Measurements from ENCODE around the gene CLEC1B.
"Not testable (repeated sequence)": the region's sequence is repeated elsewhere in the genome, so short reads cannot be mapped to it uniquely, and the experiment has no call there.

DNA sequence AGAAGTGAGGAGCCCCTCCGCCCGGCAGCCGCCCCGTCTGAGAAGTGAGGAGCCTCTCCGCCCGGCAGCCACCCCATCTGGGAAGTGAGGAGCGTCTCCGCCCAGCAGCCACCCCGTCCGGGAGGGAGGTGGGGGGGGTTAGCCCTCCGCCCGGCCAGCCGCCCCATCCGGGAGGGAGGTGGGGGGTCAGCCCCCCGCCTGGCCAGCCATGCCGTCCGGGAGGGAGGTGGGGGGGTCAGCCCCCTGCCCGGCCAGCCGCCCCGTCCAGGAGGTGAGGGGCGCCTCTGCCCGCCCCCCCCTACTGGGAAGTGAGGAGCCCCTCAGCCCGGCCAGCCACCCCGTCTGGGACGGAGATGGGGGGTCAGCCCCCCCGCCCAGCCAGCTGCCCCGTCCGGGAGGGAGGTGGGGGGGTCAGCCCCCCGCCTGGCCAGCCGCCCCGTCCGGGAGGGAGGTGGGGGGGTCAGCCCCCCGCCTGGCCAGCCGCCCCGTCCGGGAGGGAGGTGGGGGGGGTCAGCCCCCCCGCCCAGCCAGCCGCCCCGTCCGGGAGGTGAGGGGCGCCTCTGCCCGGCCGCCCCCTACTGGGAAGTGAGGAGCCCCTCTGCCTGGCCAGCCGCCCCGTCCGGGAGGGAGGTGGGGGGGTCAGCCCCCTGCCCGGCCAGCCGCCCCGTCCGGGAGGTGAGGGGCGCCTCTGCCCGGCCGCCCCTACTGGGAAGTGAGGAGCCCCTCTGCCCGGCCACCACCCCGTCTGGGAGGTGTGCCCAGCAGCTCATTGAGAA is 45.8 kb downstream of the CLEC1B start:
- TF ChIP-seq, protein P1, sequence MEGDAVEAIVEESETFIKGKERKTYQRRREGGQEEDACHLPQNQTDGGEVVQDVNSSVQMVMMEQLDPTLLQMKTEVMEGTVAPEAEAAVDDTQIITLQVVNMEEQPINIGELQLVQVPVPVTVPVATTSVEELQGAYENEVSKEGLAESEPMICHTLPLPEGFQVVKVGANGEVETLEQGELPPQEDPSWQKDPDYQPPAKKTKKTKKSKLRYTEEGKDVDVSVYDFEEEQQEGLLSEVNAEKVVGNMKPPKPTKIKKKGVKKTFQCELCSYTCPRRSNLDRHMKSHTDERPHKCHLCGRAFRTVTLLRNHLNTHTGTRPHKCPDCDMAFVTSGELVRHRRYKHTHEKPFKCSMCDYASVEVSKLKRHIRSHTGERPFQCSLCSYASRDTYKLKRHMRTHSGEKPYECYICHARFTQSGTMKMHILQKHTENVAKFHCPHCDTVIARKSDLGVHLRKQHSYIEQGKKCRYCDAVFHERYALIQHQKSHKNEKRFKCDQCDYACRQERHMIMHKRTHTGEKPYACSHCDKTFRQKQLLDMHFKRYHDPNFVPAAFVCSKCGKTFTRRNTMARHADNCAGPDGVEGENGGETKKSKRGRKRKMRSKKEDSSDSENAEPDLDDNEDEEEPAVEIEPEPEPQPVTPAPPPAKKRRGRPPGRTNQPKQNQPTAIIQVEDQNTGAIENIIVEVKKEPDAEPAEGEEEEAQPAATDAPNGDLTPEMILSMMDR (IDR thresholded peaks at IDR 0.05), result not testable (repeated sequence)
- not testable (repeated sequence) for TF ChIP-seq POLR2A (IDR thresholded peaks at IDR 0.05); POLR2AphosphoS5 (IDR thresholded peaks at IDR 0.05; ENCODE audit: insufficient read depth in 1 of 2, low read depth in 1 of 2)
